Measurements from ENCODE around the gene TNFAIP1. TPM values are rescaled to one million over a fixed set of nuclear protein-coding genes. Genes with fewer than 3 reads are reported as not detected.

TNFAIP1 gene
- total RNA-seq, 1 experiment from 2014 or later, result 31.0 TPM

DNA sequence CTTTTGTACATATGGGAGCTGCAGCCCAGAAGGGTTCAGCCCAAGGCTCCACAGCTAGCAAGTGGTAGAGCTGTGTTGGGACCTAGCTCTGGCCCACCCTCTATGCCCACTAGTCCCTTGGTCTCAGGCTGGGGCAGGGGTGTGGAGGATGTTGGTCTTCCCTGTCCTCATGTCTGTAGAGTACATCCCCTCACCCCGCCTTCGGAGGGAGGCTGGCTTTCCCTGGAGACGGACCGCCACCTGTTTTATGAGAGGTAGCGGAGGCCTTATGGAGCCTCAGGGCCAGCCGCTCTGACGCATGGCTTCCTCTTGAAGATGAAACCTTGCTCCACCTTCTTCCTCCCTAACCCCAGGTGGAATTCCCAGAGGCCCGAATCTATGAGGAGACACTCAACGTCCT, 8.4 kb downstream of the TNFAIP1 start:
- no peak for DNase-seq (ENCODE audit: extremely low read depth, low read depth)

DNA sequence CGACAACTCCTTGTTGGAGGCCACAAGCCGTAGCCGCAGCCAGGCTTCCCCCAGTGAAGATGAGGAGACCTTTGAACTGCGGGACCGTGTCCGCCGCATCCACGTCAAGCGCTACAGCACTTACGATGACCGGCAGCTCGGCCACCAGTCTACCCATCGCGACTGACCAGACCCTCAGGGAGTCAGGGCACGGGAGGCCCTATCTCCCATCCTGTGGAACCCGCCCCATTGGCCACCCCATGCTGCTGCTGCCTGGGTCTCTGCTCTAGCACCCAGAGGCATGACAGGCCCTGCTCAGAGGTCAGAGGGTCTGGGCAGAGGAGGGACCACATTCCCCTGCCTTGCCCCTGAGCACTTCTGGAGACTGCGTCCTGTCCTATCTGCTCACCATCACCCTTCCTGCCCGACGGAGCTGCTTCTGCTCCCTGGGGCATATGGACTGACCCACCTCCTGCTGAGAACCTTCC, 8.9 kb downstream of the TNFAIP1 start:
- DNase-seq (ENCODE audit: extremely low read depth, low read depth), result no peak

DNA sequence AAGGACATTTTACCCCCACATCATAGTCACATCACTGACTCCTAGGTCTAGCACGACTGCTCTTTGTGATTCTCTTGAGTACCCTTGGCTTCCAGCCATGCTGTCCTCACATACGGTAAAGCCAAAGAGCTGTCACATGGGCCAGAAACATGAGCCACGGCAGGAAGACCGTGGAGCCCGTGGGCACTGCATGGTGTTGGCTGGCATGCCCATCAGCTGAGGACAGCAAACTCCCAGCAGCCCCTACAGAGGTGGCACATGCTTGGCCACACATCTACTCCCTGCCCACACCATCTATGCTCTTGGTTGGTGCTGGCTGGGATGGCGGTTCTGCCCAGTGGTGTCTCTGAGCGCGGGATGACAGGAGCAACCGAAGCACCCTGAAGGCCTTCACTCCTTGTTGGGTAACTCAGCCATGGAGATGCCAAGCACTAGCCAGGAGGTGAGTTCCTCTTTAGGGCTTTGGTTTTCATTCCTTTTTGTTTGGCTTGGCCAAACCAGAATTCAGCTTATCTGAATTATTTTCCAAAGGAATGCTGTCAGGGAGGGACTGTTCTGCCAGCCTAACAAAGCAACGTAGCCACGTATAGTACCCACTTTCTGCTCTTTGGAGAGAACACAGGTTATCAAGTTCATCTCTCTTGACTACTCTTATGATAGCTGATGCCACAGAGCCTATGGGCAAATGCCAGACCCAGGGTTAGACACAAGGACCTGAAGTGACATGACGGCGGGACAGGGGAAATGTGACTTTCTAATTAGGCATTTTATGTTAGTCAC, 10.0 kb downstream of the TNFAIP1 start:
- no peak for DNase-seq (ENCODE audit: extremely low read depth, low read depth)

DNA sequence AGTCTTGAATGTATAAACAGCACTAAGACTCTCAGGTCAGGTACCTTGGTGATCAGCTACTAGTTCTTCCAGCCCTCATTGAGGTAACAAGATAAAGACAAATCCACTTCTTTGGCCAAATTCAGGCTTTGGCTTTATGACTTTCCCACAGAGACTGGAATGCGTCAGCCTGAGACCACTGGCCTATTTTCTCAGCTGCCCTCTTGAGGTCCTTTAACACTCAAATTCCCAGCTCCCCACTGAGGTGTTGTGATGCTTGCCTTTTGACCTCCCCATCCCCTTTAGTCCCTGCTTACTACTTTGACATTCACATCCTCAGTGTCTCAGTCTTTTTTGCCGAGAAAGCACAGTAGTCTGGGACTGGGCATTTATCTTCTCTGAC, 10.6 kb downstream of the TNFAIP1 start:
- no peak for DNase-seq (ENCODE audit: extremely low read depth, low read depth)

DNA sequence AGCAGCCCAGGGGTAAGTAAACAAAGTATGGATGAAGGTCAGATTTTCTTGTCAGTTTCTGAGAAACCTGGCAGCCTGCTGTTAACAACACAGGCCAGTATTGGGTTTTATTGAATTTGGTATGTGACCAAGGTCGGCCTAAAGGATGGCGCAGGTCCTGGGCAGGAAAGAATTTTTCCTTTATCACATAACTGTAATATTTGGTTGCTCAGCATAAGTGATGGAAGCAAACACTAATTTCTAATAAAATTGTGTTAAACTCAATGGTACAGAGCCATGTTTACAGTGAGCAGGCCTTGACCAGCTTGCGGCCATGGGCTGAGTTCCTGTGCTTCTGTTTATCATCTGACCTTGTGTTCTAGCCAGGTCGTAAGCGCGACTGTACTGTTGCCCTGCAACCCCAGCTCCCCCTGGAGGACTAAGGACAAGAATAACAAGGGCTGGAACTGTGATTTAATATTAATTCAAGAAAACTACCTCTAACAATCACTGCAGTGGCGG, 11.2 kb downstream of the TNFAIP1 start:
- no peak for DNase-seq (ENCODE audit: extremely low read depth, low read depth)

DNA sequence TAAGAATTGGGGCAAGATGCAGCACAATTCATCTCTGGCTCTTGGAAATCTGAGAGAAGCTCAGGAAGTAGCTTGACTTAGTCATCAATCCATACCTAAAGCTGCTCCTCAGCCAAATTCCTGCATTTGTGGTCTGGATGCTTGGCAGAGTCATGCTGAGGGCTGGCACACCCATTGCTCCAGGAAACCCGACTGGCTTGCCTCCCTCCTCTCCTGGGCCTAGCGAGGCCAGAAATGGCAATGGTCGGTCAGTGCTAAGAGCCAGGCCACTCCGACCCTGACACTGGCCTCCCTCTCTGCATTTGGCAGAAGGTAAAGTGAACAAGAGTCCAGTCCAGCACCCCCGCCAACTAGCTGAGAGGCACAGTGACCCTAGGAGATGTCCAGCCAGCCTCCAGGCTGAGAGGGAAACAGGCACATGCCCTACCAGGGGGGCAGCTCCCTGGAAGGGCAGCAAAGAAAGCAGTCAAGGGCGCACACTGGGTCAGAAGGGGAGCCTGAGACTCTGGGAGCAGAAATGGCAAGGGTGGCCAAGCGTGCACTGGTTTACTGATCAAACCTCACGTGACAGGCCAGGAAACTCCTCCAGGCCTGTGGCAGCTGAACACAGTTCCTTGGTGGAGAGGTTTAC, 11.8 kb downstream of the TNFAIP1 start:
- no peak for DNase-seq (ENCODE audit: extremely low read depth, low read depth)

DNA sequence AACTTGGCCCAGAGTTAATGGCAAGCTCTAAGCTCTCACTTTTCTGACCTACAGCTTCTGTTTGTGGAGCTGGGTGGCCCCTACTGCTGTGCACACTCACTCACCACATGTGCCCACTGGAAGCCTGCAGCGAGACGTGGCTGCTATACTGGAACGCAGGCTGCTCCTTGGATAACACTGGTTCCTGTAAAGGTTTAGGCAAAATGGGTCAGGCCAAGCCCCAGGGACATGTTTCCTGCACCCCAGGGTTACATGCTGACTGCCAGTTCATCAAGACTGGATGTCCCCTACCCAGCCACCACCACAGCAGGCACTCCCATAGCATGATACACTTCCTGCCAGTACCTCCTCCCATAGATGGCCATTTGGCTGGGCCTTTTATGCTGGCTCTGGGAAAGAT, 13.4 kb downstream of the TNFAIP1 start:
- DNase-seq (ENCODE audit: extremely low read depth, low read depth), result no peak

DNA sequence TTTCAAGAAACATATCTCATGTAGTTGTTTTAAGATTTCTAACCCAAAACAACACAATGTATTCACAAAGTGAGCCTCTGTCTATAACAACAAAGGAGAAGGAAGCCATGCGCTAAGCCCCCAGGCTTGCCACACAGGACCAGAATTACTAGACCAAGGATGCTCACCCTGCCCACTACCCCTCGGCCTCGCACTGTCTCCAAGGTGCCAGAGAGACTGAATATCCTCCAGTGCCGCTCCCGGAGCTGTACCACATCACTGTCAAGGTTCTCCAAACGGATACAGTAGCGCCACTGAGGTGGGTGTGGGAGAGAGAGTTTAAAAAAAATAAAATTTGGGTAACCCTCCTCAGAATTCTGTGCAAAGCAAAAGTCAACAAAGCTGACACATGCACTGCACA, 14.7 kb downstream of the TNFAIP1 start:
- no peak for DNase-seq (ENCODE audit: extremely low read depth, low read depth)

DNA sequence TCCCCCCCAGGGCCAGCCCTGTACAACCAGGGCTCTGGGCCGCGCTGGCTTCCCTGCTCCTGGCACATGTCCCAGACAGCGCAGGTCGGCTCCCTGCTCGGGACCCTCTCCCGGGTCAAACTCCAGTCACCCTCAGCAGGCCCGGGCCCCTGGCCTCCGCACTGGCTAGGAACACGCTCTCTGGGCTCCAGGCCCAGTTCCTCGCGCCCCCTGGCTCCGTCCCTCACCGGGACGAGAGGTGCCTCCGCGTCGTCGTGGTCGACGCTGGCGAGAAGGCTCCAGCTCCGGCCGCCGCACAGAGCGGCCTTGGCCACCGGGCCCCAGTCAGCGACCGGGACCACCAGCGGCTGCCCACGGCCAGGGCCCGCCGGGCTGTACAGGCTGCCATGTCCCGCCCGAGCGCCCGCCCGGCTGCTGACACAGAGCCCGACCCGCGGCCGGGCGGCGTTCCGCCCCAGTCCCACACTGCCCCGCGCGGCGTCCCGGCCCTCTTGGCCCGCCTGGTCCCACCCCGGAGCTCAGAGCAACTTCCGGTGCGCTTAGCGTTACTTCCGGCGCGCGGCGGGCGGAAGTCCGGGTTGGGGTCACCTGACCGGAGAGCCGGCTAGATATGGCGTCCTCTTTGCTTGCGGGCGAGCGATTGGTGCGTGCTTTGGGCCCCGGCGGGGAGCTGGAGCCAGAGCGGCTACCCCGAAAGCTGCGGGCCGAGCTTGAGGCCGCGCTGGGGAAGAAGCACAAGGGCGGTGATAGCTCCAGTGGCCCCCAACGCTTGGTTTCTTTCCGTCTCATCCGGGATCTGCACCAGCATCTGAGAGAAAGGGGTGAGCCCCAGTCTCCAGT, 21.7 kb downstream of the TNFAIP1 start, which contains the start of gene POLDIP2:
TSS of gene POLDIP2 (minus strand) at position 467 of the 840 bp plus-strand sequence. CDS start at position 388, 79 bp downstream.
- peak; percentile 94 for DNase-seq (ENCODE audit: extremely low read depth, low read depth)

DNA sequence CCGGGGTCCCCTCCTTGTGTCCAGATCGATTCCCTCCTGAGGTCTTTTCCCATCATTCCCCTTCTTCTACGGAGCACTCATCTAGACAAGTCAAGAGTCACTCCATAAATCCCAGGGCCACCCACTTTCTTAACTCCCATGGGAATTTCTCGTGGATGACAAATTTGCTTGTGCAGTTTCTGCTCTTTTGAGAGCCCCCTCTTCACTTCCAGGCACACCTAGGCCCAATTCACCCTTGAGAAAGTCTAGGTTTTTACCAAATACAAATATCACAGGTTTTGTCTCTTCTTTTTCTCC, 22.3 kb downstream of the TNFAIP1 start:
- DNase-seq (ENCODE audit: extremely low read depth, low read depth), result no peak

DNA sequence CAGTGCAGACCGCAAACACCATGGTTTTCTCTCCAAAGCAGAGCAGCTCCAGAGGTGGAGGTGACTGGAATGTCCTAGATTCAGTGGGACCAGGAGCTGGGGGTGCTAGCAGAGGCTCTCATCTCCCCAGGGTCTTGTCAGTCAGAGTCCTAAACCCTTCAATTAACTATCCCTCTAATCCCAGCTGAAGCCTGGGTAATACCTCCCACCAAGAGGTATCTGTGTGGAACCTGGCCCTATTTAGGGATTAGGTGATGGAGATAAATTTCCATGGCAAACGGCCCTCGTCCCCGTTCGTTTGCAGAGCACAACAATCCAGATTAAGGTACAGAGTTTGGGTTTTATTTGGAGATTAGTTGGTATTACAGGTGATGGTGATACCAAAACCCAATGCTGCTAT, 27.6 kb downstream of the TNFAIP1 start:
- no peak for DNase-seq (ENCODE audit: extremely low read depth, low read depth)

DNA sequence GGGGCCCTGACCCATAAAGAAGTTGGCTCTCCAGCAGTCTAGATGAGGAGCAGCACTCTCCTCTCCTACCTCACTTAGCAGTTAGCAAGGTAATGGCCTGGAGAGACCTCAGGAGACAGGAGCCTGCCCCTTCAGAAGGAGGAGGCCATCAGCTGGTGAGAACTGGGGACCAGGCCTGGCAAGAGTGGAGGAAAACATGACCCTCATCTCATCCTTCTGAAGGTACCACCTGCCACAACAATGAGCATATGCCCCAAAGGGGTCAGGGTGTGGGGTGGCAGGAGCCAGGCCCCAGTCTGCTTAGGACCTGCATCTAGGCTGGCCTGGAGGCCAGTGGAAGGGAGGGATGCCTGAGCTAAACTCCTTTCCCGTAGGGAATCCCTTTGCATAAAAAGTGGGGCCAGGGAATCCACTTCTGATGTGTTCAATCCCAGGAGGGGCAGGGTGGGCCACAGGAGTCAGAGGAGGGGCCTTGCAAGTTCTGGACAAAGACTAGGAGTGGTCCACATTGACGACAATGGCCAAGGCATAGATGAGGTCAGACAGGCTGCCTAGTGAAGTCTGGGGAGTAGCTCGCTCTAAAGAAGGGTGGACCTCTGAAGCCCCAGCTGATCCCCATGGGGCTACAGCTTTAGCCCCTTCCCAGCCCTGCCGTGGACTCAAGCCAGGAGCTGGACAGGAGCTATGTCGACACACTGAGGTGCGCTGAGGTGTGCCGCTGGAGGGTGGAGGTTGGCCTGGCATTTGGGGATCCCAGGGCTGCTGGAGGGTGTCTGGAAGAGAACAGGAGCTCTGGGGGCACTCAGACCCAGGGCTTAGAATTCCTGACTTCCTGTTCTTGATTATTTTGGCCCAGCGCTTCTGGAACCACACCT, 28.5 kb downstream of the TNFAIP1 start:
- DNase-seq (ENCODE audit: extremely low read depth, low read depth), result no peak

DNA sequence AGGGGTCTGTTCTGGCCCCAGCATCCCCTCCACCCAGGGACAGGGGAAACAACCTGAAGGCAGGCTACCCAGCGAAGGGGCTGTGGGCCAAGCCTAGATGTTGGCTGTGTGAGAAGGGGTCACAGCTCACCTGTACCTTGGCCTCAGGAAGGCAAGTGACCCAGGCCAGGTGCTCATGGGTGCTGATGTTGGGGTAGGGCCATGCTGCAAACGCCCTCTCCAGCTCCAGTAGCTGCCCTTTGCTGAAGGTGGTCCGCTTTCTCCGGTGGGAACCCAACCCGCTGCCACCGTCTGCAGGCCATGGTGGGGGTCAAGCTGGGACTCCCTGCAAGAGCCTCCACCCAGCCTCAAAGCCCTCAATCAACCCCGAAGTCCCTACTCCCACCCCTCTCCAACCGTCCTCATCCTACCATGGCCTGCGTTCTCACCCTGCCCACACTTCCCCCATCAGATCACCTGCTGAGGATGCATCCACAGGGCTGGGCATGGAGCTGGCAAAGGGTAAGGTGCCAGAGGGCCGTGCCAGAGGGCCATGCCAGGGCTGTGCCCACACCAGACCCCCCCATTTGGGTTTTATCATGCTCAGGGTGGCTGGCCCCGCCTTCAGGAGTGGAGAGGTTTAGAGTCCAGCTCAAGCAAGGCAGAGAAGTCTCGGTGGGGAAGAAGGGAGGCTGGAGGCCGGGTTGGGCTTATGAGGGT, 29.3 kb downstream of the TNFAIP1 start, which contains the start of gene SEBOX:
TSS of gene SEBOX (minus strand) at position 535 of the 699 bp plus-strand sequence. CDS start at position 487, 48 bp downstream.
- DNase-seq (ENCODE audit: extremely low read depth, low read depth), result no peak

DNA sequence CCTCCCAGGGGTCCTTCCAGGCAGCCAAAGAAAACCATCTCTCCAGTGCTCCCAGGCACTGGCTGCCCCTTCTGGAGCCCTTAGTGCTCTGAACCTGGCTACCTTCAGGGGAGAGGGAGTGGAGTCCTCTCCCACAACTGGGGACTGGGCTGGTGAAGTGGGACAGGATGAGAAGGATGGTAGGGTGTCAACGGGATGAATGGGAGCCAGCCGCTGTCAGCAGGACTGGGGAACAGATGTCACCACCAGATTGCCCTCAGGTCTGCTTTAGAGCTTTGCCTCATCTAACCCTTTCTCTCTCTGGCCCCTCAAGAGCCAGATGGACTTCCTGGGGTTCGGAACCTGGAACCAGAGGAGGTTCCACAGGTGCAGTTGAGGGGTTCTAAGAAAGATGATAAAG, 29.9 kb downstream of the TNFAIP1 start:
- no peak for DNase-seq (ENCODE audit: extremely low read depth, low read depth)

DNA sequence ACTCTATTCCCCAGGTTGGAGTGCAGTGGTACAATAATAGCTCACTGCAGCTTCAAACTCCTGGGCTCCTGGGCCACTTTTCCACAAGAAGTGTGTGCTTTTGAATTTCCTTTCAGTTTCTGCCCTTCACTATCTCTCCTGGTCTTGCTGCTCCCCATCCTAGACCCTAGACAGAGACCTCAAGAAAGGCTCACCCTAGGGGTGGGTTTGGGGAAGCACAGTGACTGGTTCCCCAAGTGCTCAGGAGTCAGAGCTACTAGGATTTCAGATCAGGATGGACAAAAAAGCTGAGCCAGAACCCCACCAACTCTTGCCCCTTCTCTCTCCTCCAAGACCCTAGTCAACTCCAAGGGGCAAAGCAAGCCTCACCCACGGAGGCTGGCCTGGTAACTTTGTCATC, 31.0 kb downstream of the TNFAIP1 start:
- no peak for DNase-seq (ENCODE audit: extremely low read depth, low read depth)

DNA sequence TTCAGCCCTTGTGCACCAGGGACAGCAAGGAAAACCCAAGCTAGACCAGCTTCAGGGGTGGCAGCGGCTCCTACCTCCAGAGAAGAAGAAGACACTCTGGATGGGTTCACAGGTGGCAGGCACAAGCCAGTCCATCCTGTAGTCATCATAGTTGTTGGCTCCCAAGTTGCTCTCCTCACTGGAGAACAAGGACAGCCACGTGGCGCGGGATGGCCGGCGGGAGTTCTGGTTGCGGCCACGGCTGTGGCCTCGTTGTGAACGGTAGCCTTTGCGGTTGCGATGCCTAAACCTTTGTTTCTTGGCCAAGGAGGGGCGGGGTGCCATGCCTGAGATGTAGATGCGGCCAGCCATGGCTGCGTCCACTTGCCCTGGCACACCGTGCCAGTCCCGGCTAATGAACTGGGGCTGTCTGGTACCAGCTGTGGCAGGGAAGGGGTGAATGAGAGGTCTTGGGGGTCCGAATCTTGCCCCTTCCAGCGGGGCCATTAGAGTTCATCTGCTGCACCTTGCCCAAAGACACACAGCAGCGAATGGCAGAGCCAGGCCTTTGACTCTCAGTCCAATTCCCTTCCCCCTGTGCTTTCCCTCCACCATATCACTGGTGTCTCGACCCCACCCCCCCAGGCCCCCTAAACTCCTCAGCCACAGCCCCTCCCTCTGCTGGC, 32.2 kb downstream of the TNFAIP1 start:
- no peak for DNase-seq (ENCODE audit: extremely low read depth, low read depth)

DNA sequence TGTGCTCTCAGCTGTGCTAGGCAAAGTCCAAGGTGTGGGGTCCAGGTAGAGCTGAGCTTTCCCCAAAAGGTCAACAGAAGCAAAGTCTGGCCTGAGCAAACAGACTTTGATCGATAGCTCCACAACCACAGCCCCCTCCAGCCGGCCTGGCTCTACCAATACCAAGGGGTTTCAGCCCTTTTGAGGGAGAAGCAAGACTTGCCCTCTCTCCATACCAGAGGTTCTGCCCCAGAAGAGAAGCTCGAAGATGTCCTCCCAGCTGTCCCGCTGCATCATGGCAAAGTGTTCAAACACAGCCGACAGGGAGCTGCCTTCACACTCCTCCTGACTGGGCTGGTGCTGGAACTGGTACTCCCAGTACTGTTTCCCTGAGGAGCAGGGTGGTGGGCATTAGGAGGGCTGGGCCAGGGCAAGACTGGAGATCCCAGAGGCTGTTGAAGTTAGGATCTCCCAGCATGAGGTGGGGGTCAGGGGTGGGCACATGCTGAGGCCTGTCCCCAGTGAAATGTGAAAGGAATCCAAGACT, 32.8 kb downstream of the TNFAIP1 start:
- no peak for DNase-seq (ENCODE audit: extremely low read depth, low read depth)

DNA sequence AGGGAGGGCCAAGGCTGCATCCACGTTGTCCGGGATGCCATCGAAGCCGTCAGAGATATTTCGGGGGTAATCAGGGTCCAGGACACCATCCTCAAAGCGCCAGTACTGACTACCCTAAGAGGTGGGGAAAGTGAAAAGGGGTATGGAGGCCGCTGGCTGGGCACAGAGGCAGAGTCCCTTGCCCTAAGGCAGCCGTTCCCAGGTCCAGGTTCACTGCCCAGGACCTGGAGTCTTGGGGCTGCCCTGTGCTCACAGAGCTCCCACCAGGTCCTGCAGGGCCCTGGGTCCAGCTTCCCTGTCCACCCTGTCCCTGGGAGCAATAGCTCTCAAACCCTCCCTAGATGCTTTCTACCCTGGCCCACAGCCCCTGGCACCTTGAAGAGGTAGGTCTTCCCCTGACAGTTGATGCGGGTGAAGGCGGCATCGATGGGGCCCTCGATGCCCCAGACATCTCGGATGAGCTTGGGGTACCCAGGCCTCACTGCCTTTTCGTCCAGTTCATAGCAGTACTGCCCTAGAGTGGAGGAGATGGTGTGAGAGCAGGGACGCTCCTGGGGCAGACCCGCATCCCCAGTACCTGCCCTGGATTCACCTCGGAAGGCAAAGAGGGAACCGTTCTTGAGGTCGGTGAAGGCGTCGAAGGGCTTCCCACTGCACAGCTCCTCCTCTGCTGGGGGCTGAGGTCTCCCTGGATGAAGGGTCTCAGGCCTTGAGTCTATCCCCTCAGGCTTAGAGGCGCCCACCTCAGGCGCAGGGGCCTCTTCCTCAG, 33.5 kb downstream of the TNFAIP1 start:
- no peak for DNase-seq (ENCODE audit: extremely low read depth, low read depth)
